Stimulated activated CD8-positive, alpha-beta memory T cell treated with anti-CD3 and anti-CD28 coated beads, Interleukin-4, amount 100 ng/mL, for 48 hours (primary cell): ENCODE measurements around the gene GRK6.
A peak's percentile ranks its signal among the peaks of the same experiment; 100 is the strongest.

Source experiments
- DNase-seq: peaks from one replicate; pipeline ENCODE4 v3.0.0-alpha.2; 2020

GRK6 gene

DNA sequence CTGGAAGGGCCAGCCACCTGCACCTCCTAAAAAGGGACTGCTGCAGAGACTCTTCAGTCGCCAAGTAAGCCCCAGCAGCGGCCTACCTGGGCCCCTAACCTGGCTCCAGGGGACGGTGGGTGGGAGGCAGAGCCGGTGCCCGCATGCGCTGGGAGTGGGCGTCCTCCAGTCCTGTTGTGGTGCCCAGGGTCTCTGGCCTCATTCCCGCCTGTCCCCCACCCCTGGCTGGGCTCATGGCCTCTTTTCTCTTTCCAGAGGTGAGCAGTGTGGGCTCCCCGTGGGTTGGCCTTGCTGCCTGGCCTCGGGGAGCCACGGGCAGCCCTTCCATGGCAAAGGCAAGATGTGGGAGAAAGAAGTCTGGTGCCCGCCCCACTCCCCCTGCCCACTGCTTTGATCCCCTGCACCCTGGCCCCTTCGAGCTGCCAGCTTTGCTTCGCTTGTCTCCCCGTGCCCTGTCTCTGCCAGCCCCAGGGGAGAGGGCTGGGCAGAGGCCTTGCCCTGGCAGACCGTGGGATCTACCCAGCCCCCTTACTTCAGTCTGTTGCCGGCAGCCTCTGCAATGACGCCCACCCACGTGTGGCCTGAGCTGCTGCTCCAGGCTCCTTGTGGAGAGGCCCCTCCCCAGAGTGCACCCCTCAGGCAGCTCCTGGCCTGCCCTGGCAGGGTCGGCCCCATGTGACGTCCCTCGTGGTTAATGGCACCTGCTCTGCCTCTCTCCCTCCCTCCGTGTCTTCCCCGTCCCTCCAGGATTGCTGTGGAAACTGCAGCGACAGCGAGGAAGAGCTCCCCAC lies 14.7 kb downstream of the GRK6 start:
- DNase-seq: no peak

DNA sequence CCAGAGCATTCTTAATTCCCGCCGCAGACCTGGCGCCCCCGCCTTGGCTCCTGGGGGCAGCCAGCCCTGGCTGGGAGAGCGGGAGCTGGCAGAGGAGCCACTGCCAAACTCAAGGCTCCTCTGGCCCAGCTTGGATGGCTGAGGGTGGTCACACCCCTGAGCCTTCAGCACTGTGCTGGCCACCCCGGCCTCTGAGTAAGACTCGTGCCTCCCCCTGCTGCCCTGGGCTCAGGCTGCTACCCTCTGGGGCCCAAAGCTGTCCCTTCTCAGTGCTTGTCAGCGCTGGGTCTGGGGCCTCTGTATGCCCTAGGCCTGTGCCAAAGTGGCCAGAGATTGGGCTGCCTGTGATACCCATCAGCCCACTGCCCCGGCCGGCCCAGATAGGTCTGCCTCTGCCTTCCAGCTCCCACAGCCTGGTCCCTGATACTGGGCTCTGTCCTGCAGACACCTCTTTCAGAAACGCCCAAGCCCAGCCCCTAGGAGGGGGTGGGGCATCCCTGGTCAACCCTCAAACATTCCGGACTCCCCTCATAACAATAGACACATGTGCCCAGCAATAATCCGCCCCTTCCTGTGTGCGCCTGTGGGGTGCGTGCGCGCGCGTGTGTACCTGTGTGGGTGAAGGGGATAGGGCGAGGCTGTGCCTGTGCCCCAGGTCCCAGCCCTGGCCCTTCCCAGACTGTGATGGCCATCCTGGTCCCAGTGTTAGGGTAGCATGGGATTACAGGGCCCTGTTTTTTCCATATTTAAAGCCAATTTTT lies 15.8 kb downstream of the GRK6 start:
- no peak for DNase-seq

DNA sequence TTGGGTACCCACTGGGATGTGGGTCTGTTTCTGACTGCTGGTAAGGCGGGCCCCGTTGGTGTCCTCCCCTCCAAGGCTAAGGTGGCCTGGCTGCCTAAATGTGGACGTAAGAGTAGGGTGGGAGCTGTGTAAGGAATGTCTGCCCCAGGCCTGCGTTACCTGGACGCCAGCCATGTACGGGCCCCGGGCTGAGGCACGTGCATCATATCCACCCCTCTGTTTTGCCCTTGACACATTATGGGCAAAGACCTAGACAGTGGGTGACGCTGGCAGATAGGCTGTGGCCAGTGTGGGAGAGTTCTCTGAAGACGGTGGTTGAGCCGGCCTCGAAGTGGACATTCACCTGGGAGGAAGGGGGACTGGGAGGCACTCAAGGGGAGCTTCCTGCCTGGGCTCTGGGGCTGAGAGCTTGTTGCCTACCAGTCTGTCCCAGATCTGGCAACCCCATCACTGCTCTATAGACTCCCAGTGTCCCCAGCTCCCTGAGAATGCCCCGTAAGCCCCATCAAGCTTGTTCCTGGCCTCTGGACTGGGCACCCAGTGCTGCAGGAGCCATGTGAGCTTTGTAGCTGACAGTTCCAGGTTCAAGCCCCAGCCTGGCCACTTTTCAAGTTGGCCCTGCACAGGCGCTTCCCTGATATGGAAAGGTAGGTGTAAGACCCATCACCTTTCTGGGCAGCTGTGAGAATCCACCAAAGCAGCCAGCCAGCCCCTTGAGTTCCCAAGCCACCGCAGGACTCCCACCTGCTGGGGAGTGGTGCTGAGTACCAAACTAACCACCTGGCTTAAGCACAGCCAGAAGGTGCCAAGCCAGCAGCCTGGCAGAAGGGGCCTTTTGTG lies 16.9 kb downstream of the GRK6 start:
- no peak for DNase-seq

DNA sequence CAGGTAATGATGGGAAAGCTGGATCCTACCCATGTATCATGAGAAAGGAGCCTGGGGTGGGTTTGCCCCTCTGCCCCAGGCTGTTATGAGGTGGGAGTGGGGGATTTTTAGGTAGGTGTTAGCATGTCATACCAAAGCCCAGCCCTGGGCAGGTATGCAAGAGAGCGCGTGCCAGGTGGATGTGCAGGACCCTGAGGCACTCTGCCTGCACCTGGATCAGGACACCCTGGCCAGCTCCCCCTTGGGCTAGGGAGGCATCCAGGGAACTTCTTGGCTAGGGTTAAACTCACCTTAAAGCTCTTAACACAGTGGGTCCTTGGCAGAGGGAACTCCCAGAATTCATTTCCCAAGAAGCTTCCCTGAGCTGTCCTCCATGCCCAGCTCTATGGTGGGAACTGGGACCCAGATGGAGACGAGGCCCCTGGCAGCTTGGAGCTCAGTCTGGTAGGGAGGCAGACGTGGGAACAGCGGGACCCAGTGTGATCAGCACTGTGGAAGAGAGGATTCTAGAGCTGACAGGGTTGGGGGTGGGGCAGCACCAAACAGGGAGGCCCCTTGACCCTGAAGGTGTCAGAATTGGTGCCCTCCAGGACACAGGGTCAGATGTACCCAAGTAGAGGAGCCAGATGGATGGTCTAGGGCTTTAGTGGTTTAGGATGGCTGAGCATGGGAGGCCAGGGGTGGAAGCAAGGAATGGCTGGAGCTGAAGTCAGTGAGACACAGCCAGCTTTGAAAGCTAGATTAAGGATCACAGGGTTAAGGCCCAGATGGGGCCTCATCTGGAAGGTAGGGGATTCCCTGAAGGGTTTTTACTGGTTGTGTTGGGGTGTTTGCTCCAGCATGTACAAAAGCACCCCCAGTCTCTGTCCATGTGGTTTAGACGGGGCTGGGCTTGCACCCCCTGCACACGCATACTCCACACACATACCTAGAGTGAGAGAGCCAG lies 17.9 kb downstream of the GRK6 start:
- DNase-seq: no peak

GRCh38 chr5:177445052-177445916 lies 18.8 kb downstream of the GRK6 start:
- no peak for DNase-seq

DNA sequence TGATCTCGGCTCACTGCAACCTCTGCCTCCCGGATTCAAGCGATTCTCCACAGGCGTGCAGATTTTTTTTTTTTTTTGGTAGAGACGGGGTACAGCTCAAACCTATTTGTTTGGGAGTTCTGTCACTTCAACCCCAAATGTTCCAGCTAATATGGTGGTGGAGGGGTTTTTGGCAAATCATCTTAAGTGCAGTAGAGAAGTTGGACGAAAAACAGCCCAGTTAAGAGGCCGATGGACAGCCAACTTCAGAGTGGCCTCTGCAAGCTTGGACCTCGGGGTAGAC lies 19.4 kb downstream of the GRK6 start:
- no peak for DNase-seq

GRCh38 chr5:177446200-177447065 lies 20.0 kb downstream of the GRK6 start, which contains the start of gene PRR7:
TSS of gene PRR7 (plus strand) at chr5:177446814. CDS start at chr5:177455068, 8,254 bp downstream.
- DNase-seq: peak; percentile 81

- peak; percentile 79 for DNase-seq
These were observed 20.7 kb downstream of the GRK6 start for GRCh38 chr5:177447066-177447610.

DNA sequence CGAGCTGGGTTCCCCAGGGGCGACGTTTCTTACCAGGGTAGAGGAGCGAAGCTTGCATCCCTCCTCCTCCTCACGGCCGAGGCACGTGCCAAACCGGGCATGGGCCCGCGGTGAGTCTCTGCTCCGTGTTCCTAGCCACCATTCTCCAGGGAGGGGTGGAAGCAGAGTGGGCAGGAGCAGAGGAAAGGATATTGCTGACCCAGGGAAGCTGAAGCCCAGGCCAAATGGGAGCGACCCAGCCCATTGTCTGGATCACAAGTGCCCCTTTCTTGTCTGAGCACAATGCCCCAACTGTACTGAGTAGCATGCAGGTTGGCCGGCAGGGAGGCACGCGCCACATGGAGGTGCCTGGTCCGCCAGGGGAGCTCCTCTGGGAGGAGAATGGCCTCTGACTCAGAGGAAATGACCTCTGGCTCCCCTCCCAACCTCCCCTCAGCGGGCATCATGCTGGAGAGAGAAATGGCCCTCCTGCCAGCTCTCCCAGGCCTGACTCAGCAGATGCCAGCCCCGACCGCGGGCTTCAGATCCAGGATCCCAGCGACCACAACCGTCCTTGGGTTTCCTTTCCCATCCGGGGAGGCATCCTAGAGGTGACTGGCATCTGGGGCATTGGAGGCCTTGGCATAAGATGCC lies 21.3 kb downstream of the GRK6 start:
- no peak for DNase-seq

- DNase-seq: no peak
These were observed 21.9 kb downstream of the GRK6 start for GRCh38 chr5:177448244-177448950.

GRCh38 chr5:177449140-177450061 lies 22.9 kb downstream of the GRK6 start:
- no peak for DNase-seq

DNA sequence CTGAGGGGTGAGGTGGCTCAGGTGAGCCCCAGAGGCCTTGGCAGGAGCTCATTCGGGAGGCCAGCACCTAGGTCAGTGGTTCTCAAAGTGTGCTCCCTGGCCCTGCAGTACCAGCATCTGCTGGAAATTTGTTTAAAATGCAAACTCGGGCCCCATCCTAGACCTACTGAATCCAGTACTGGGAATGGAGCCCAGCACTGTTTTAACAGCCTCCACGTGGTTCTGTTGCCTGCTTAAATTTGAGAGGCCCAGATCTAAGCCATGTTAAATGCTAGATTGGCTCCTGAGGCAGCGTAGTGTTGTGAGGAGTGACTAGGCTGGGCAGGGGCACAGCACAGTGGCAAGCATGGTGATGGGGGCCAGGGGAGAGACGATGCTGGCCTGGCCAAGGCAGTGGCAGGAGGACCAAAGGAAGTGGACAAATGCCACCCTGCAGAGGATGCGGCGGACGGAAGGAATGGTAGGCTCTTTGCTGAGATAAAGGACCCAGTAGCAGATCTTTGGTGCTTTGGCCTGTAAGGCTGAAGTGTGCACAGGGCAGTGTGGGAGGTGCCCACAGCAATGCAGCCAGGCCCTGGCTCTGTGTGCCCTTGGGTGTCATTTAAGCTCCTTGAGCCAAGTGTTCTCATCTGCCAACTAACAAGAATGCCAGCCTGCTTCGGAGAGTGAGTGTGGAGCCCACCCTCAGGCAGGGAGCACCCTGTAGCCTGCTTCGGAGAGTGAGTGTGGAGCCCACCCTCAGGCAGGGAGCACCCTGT lies 24.4 kb downstream of the GRK6 start:
- no peak for DNase-seq

DNA sequence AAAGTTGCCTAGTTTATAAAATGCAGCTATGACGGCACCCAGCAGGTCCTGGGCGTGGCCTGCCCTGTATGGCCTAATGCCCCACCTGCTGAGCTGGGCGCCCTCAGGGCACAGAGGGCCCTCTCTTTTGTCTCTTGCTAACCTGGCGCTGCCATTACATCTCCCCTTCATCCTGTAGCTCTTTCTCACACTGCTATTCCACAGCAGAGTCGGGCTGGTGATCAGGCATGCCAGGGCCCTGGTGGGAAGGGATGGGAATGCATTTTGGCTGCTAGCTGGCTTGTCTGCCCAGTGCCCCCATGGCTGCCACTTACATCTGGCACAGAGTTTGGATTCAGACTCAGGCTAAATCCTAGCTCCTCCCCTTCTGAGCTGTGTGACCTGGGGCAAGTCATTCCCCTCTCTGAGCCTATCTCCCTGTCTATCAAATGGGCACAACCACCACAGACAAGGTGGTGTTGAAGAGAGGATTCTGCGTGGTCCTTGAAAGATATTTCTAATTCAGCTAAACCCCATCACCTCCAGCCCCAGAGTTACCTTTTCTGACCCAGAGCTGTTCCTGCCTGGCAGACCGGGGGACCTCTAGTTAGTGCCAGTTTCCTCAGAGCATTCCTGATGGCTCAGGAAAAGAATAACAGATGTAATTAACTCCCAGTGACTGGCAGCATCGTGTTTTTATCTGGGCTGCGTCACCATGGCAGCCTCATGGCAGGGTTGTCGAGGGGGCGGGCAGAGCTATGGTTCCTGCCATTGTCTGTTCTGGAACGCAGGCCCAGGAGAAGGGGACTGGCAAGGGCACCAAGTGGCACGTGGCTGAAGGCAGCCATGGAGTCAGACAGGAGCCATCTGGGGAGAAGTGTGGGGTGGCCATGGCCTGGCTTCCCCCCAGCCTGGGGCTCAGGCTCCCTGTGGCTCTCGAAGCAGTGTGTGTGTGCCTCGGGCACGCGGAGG lies 26.5 kb downstream of the GRK6 start:
- DNase-seq: no peak

DNA sequence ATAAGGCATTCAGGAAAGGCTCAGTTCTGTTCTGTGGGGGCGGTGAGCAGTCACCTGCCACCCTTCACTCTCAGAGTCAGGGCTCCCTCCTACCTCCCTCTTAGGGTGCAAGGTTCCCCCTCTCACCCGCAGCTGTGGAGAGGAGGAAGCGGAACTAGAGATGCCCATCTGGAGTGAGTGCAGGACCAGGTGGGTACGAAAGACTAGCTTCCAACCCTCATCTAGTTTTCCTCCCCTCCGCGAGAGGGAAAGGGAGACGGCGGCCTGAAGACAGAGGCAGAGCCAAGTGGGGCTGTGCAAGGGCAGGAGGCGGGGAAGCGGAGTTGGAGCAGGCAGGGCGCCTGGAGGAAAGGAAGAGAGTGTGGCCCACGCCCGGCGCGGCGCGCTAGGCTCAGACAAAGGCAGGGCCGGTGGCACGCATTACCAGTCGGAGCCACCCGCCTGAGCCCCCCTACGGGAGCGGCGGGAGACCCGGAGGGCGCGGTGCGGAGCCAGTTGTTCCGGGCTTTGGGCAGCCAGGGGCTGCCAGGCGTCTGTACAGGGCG lies 27.4 kb downstream of the GRK6 start:
- no peak for DNase-seq

- peak; percentile 99 for DNase-seq
These were observed 28.0 kb downstream of the GRK6 start for GRCh38 chr5:177454397-177455035.
